DOHH2 (cell line): ENCODE data around the gene CEP44.

Source experiments
- H3F3A ChIP-seq: fragments of 200-600 bp; sonication (generic), shearing (Covaris generic); 2 replicates; pipeline ENCODE4 v1.6.0; 2016; ENCODE audit warnings: antibody characterized with exemption, mild to moderate bottlenecking; ENCODE audit not compliant: control insufficient read depth, insufficient read depth
- H3K27ac ChIP-seq: fragments of 200-600 bp; sonication (generic); 2 replicates; pipeline ENCODE4 v1.5.1; 2014; ENCODE audit warnings: low read depth, mild to moderate bottlenecking, low read length, moderate library complexity
- H3K27me3 ChIP-seq: fragments of 200-600 bp; sonication (generic); 2 replicates; pipeline ENCODE4 v1.6.1; 2014; ENCODE audit warnings: mild to moderate bottlenecking, low read length, mixed read lengths; ENCODE audit not compliant: control insufficient read depth
- H3K36me3 ChIP-seq: fragments of 200-600 bp; sonication (generic); 2 replicates; pipeline ENCODE4 v1.6.1; 2014; ENCODE audit warnings: mild to moderate bottlenecking, low read length, moderate library complexity, mixed read lengths; ENCODE audit not compliant: control insufficient read depth
- H3K4me1 ChIP-seq: fragments of 200-600 bp; sonication (generic); 2 replicates; pipeline ENCODE4 v1.6.1; 2014; ENCODE audit warnings: mild to moderate bottlenecking, low read length, mixed read lengths; ENCODE audit not compliant: control insufficient read depth
- H3K4me2 ChIP-seq: fragments of 200-600 bp; sonication (generic); 2 replicates; pipeline ENCODE4 v1.6.0; 2014; ENCODE audit warnings: mild to moderate bottlenecking, low read length, moderate library complexity
- H3K4me3 ChIP-seq: fragments of 200-600 bp; sonication (generic); 2 replicates; pipeline ENCODE4 v1.5.1; 2014; ENCODE audit warnings: mild to moderate bottlenecking, low read length, mixed read lengths
- H3K79me2 ChIP-seq: fragments of 200-600 bp; sonication (generic); 2 replicates; pipeline ENCODE4 v1.6.1; 2014; ENCODE audit warnings: mild to moderate bottlenecking, low read length, mixed read lengths; ENCODE audit not compliant: control insufficient read depth
- H3K9me2 ChIP-seq: fragments of 200-600 bp; sonication (generic); replicated peaks from 2 replicates; pipeline ENCODE4 v1.6.1; 2014; ENCODE audit warnings: mild to moderate bottlenecking, low read length, mixed read lengths; ENCODE audit not compliant: control insufficient read depth
- H3K9me3 ChIP-seq: fragments of 200-600 bp; sonication (generic); 2 replicates; pipeline ENCODE4 v1.6.1; 2014; ENCODE audit warnings: antibody characterized with exemption, low read length, mixed read lengths; ENCODE audit not compliant: control insufficient read depth, insufficient read depth
- H4K20me1 ChIP-seq: fragments of 200-600 bp; sonication (generic); 2 replicates; pipeline ENCODE4 v1.6.0; 2014; ENCODE audit warnings: low read depth, mild to moderate bottlenecking, antibody characterized with exemption, low read length, moderate library complexity; ENCODE audit not compliant: control insufficient read depth, insufficient read depth
- CTCF ChIP-seq: fragments of 200-600 bp; sonication (generic); IDR thresholded peaks from one replicate; pipeline ENCODE4 v1.5.1; 2014; ENCODE audit warnings: antibody characterized with exemption, mild to moderate bottlenecking, low read depth, low read length; ENCODE audit not compliant: poor library complexity, severe bottlenecking
- EZH2phosphoT487 ChIP-seq: fragments of 200-600 bp; sonication (generic); IDR thresholded peaks from 2 replicates; pipeline ENCODE4 v1.6.1; 2017; ENCODE audit warnings: borderline replicate concordance, mild to moderate bottlenecking, antibody characterized with exemption, low read length, moderate library complexity, mixed read lengths

CEP44 gene

GRCh38 chr4:174281182-174281737 is 2.5 kb upstream of the CEP44 start:
- no peaks in the 10 kb centered on the region for H3K9me2 ChIP-seq
- TF ChIP-seq CTCF: no peak
- no peak for TF ChIP-seq EZH2phosphoT487
- H3K4me3 ChIP-seq: no peak overlapping the region
- 0 out of 2 replicates have a peak, but pooled peaks cover 4% of the 10 kb centered on the region for H4K20me1 ChIP-seq
- no peaks in the 10 kb centered on the region for H3K27me3 ChIP-seq
- no peak overlapping the region for H3K4me2 ChIP-seq
- no peak overlapping the region for H3K27ac ChIP-seq
- H3K36me3 ChIP-seq: peaks cover 6% of the 10 kb centered on the region; the same call in 1 of the 2 replicates
- peaks cover 5% of the 10 kb centered on the region; the same call in 1 of the 2 replicates for H3K9me3 ChIP-seq
- peaks cover 23% of the 10 kb centered on the region for H3K4me1 ChIP-seq
- peaks cover 3% of the 10 kb centered on the region; the same call in 1 of the 2 replicates for H3F3A ChIP-seq
- H3K79me2 ChIP-seq: peaks cover 83% of the 10 kb centered on the region

GRCh38 chr4:174281901-174282300 is 1.8 kb upstream of the CEP44 start:
- H3K36me3 ChIP-seq: peaks cover 9% of the 10 kb centered on the region
- H3K9me2 ChIP-seq: no peaks in the 10 kb centered on the region
- peak overlapping the region; percentile 75 for H3K4me2 ChIP-seq
- H3K27ac ChIP-seq: no peak overlapping the region
- peak overlapping the region; percentile 96 for H3K4me3 ChIP-seq
- H3K27me3 ChIP-seq: no peaks in the 10 kb centered on the region
- peaks cover 23% of the 10 kb centered on the region for H3K4me1 ChIP-seq
- H3K9me3 ChIP-seq: peaks cover 5% of the 10 kb centered on the region; the same call in 1 of the 2 replicates
- no peaks in the 10 kb centered on the region for H4K20me1 ChIP-seq
- H3F3A ChIP-seq: peaks cover 3% of the 10 kb centered on the region; the same call in 1 of the 2 replicates
- TF ChIP-seq EZH2phosphoT487: no peak
- no peak for TF ChIP-seq CTCF
- peaks cover 86% of the 10 kb centered on the region for H3K79me2 ChIP-seq

GRCh38 chr4:174282836-174283506 is 740 bp upstream of the CEP44 start:
- peaks cover 23% of the 10 kb centered on the region for H3K4me1 ChIP-seq

More at GRCh38 chr4:174282836-174283506, 740 bp upstream of the CEP44 start:
- Histone ChIP-seq H3K36me3 (peaks cover 13% of the 10 kb centered on the region), H3F3A (peaks cover 3% of the 10 kb centered on the region; the same call in 1 of the 2 replicates), H3K9me3 (peaks cover 5% of the 10 kb centered on the region; the same call in 1 of the 2 replicates), H4K20me1 (no peaks in the 10 kb centered on the region), H3K4me3 (peak overlapping the region; percentile 96), H3K27me3 (no peaks in the 10 kb centered on the region), H3K79me2 (peaks cover 88% of the 10 kb centered on the region), H3K27ac (peak overlapping the region; percentile 85), H3K9me2 (no peaks in the 10 kb centered on the region), H3K4me2 (peak overlapping the region; percentile 75)
- TF ChIP-seq CTCF: no peak
